Suprapubic skin (tissue), 4 donors: ENCODE results near the gene CCL27. TPM values are rescaled to one million over a fixed set of nuclear protein-coding genes. Genes with fewer than 3 reads are reported as not detected.

ENCODE experiments used
- DNase-seq, 2 donors: peaks; one replicate each; pipeline ENCODE4 v3.0.0-alpha.2; 2019; ENCODE audit warnings: low spot score in 2 of 2
- H3K27ac ChIP-seq: fragments of 200-600 bp; sonication (generic); one replicate; pipeline ENCODE4 v1.5.1; 2019
- H3K27me3 ChIP-seq: fragments of 200-600 bp; sonication (generic); one replicate; pipeline ENCODE4 v1.5.1; 2019
- H3K36me3 ChIP-seq: fragments of 200-600 bp; sonication (generic); one replicate; pipeline ENCODE4 v1.5.1; 2019
- H3K4me1 ChIP-seq: fragments of 200-600 bp; sonication (generic); one replicate; pipeline ENCODE4 v1.5.1; 2019
- H3K4me3 ChIP-seq: fragments of 200-600 bp; sonication (generic); one replicate; pipeline ENCODE4 v1.5.1; 2019; ENCODE audit warnings: mild to moderate bottlenecking
- H3K9me3 ChIP-seq: fragments of 200-600 bp; sonication (generic); one replicate; pipeline ENCODE4 v1.5.1; 2019
- EP300 ChIP-seq: sonication (generic); formaldehyde crosslinking; IDR thresholded peaks from one replicate; pipeline ENCODE4 v1.6.1; 2017; ENCODE audit warnings: antibody characterized with exemption
- POLR2A ChIP-seq, 2 donors: fragments of 450-650 bp; IDR thresholded peaks; one replicate each; pipeline ENCODE4 v1.6.1; 2017; ENCODE audit warnings: antibody characterized with exemption in 2 of 2, mild to moderate bottlenecking in 2 of 2, moderate library complexity in 2 of 2
- POLR2AphosphoS5 ChIP-seq, 3 donors: sonication (generic); formaldehyde crosslinking; IDR thresholded peaks; one replicate each; pipeline ENCODE4 v1.6.1; 2017; ENCODE audit warnings: antibody characterized with exemption in 3 of 3
- WGBS: methylation state at CpG from one replicate; pipeline ENCODE4 v1.1.5; 2018; 5-methylcytosine and 5-hydroxymethylcytosine counted together
- total RNA-seq, 4 donors: library from RNA; depleted of rRNA; stranded (reverse); fragments of >200 nt; gene quantifications; one replicate each; pipeline ENCODE4 v1.1.0, GENCODE V29; 2016
- TF ChIP-seq, protein P1 (sequence below), 2 donors: fragments of 200-600 bp in 1 of 2; fragments of 450-650 bp in 1 of 2; sonication (generic) in 1 of 2; IDR thresholded peaks; one replicate each; pipeline ENCODE4 v1.5.1; 2016 to 2019; ENCODE audit warnings: antibody characterized with exemption in 2 of 2, mild to moderate bottlenecking in 1 of 2, moderate library complexity in 1 of 2

The CCL27 gene
- total RNA-seq, 4 donors from 2014 or later, result 169 to 357 (median 233) TPM

DNA sequence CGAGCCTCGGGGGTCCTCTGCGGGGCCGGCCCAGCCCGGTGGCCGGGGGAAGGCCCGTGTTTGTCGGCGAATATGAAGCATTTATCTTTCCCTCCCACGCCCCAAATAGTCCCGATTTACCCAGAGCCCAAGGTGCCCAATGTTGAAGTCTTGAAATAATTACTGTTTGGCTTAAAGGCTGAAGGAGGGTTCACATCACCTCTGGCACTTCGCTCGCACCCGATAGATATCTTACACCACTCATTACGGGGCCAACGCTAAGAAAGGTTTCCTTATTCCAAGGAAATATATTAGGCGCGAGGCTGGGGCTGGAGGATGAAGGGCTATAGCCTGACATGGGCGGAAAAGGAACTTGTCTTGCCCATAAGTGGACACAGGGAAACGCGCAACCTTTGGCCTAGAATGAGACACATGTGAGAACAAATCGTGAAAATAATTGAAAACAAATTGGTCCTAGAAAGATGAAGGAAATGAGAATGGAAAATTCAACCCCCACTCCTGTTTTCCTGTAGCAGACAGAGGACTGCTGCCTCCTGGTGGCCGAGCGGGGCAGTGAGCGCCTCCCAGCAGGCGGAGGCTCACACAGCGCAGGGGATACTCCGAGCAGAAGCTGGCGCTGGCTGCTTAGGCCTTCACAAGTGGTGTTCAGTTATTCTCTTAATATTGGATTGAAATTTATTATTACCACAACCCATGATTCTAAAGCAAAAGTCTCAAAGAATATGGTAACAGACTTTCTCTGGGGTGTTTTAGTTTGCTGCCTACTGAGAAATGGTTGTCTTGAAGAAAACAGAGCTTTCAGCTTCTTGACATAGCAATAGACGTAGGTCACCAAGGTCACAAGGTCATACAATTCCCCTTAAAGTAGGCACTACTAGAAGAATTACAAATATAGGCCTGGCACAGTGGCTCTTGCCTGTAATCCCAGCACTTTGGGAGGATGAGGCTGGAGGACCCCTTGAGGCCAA, 39.6 kb upstream of the CCL27 start:
- H3K4me1 ChIP-seq, result peaks cover 9% of the 10 kb centered on the region
- no peaks in the 10 kb centered on the region for H3K36me3 ChIP-seq
- H3K27me3 ChIP-seq, result no peaks in the 10 kb centered on the region

DNA sequence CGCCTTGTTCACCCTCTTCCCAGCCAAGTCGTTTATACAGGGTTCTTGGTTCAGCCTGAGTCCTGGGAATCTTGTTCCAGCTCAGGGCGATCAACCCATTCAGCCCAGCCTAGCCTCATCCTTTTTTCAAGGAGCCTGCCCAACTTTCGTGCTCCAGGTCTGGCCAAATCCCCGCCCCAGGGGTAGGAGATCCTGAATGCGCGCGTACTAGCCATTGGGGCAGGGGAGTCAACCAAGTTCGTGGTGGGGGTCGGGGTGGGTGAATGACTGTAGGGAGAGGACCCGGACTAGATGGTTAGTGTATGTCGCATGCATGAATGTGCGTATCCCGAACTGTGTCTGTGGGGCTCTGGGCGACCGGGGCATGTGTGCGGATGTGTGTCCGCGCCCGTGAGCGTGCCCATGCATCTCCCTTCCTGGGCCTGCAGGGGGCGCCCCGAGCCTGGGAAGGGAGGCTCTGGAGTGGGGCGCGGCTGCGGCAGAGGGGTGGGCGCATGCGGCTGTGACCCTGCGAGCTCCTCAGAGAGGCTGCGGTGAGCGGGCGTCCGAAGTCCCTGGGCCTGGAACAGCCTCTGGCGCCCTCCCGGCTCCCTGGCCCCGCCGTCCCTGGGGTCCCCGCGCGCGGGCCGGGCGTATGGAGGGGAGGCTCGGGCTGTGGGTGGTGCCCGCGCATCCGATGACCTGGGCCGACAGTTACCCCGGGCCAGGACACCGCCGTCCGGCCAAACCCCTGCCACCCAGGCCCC, 38.7 kb upstream of the CCL27 start:
- Histone ChIP-seq H3K27ac (peak overlapping the region; percentile 77), H3K4me3 (peak overlapping the region; percentile 73), H3K9me3 (no peaks in the 10 kb centered on the region), H3K4me1 (peaks cover 9% of the 10 kb centered on the region), H3K27me3 (no peaks in the 10 kb centered on the region), H3K36me3 (no peaks in the 10 kb centered on the region)
- 17% methylated on average over 23 of the region's 52 CpGs for WGBS
- DNase-seq, result peak; percentile 87 to 90
- TF ChIP-seq, protein P1, sequence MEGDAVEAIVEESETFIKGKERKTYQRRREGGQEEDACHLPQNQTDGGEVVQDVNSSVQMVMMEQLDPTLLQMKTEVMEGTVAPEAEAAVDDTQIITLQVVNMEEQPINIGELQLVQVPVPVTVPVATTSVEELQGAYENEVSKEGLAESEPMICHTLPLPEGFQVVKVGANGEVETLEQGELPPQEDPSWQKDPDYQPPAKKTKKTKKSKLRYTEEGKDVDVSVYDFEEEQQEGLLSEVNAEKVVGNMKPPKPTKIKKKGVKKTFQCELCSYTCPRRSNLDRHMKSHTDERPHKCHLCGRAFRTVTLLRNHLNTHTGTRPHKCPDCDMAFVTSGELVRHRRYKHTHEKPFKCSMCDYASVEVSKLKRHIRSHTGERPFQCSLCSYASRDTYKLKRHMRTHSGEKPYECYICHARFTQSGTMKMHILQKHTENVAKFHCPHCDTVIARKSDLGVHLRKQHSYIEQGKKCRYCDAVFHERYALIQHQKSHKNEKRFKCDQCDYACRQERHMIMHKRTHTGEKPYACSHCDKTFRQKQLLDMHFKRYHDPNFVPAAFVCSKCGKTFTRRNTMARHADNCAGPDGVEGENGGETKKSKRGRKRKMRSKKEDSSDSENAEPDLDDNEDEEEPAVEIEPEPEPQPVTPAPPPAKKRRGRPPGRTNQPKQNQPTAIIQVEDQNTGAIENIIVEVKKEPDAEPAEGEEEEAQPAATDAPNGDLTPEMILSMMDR (IDR thresholded peaks at IDR 0.05), result peak; percentile 66 to 95
- TF ChIP-seq POLR2A (IDR thresholded peaks at IDR 0.05) (no peak), EP300 (no peak), POLR2AphosphoS5 (IDR thresholded peaks at IDR 0.05) (no peak)

More for the DNA sequence above, 39.6 kb upstream of the CCL27 start:
- H3K9me3 ChIP-seq, result no peaks in the 10 kb centered on the region
- WGBS, result 4% methylated on average over 29 of the region's 30 CpGs
- DNase-seq, result peak; percentile 87 to 91
- TF ChIP-seq, protein P1 (IDR thresholded peaks at IDR 0.05), result peak; percentile 97 to 99
- no peak for TF ChIP-seq POLR2A (IDR thresholded peaks at IDR 0.05)
- TF ChIP-seq POLR2AphosphoS5 (IDR thresholded peaks at IDR 0.05), result peak in 1 of 3 donors; percentile 18
- no peak for TF ChIP-seq EP300
- H3K4me3 ChIP-seq, result peak overlapping the region; percentile 73
- H3K27ac ChIP-seq, result peak overlapping the region; percentile 77

DNA sequence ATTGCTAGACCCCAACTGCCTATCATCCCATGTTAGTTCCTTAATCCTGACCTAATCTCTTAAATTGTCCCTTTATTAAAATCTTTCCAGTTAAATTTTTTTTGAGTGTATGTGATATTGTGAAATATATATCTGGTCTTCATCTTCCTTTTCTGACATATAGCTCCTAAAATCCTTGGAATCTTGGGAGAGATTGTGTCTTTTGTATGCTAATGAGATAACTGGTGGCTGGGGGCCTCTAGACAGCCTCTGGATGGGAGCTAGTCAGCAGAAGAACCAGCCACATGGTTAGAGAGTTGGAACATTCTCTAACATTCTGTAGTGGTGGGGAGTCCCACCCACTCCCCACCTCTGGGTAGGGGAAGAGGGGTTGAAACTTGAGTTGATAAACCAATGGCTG, 32.4 kb upstream of the CCL27 start:
- H3K4me3 ChIP-seq, result no peak overlapping the region
- no peaks in the 10 kb centered on the region for H3K27me3 ChIP-seq
- H3K27ac ChIP-seq, result no peak overlapping the region
- no peak for DNase-seq
- no peaks in the 10 kb centered on the region for H3K9me3 ChIP-seq
- no peaks in the 10 kb centered on the region for H3K36me3 ChIP-seq
- TF ChIP-seq POLR2A (IDR thresholded peaks at IDR 0.05) (no peak), EP300 (no peak), POLR2AphosphoS5 (IDR thresholded peaks at IDR 0.05) (no peak)
- TF ChIP-seq, protein P1 (IDR thresholded peaks at IDR 0.05), result no peak
- H3K4me1 ChIP-seq, result peaks cover 5% of the 10 kb centered on the region

DNA sequence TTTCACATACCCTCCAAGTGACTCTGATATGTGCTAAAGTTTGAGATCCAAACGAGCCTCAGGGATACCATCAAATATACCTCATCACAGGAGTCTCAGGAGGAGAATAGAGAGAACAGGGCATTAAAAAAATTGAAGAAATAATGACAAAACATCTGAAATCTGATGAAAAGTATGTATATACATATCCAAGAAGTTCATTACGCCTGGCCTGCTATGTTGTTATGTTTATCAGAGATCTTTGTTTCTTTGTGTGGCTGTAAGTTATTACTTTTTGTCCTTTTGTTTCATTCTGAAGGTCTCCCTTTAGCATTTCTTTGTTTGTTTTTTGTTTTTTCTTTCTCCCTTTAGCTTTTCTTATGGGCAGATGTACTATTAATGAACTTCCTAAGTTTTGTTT, 31.1 kb upstream of the CCL27 start:
- Histone ChIP-seq H3K4me3 (no peak overlapping the region), H3K9me3 (no peaks in the 10 kb centered on the region), H3K27me3 (no peaks in the 10 kb centered on the region), H3K36me3 (no peaks in the 10 kb centered on the region), H3K27ac (no peak overlapping the region), H3K4me1 (peaks cover 5% of the 10 kb centered on the region)
- DNase-seq, result no peak
- WGBS, result 80% methylated on average over 2 of the region's 2 CpGs
- TF ChIP-seq, protein P1 (IDR thresholded peaks at IDR 0.05), result no peak
- TF ChIP-seq EP300, result no peak
- TF ChIP-seq POLR2A (IDR thresholded peaks at IDR 0.05), result no peak
- TF ChIP-seq POLR2AphosphoS5 (IDR thresholded peaks at IDR 0.05), result no peak

DNA sequence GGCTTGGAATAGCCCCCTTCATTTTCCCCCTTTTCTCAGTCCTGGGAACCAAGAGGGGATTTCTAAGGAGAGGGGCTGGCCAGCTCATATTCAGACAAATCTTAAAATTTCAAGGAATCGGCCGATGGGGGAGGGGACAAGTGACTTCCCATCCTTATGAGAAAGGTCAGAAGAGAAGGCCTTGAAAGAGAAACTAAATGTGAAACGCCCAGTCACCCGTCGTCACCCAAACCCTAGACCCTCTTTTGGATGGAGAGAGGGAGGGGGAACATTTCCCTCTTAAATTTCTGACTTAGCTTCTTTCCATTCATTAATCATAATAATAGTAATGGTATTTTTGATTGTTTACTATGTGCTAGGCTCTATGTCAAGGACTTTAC, 29.5 kb upstream of the CCL27 start:
- TF ChIP-seq POLR2AphosphoS5 (IDR thresholded peaks at IDR 0.05) (no peak), POLR2A (IDR thresholded peaks at IDR 0.05) (no peak), EP300 (no peak)
- TF ChIP-seq, protein P1 (IDR thresholded peaks at IDR 0.05), result no peak
- 85% methylated on average over 5 of the region's 5 CpGs for WGBS
- no peak overlapping the region for H3K4me3 ChIP-seq

More for the DNA sequence above, 29.5 kb upstream of the CCL27 start:
- Histone ChIP-seq H3K36me3 (no peaks in the 10 kb centered on the region), H3K9me3 (no peaks in the 10 kb centered on the region), H3K4me1 (peaks cover 10% of the 10 kb centered on the region), H3K27ac (no peak overlapping the region), H3K27me3 (no peaks in the 10 kb centered on the region)
- DNase-seq, result no peak
